Activated T-cell treated with anti-CD3 and anti-CD28 coated beads for 1 hour (primary cell): Measurements from ENCODE around the gene HECW1.

Source experiments
- DNase-seq: peaks from one replicate; pipeline ENCODE4 v3.0.0-alpha.2; 2020; ENCODE audit warnings: low read depth

The HECW1 gene

DNA sequence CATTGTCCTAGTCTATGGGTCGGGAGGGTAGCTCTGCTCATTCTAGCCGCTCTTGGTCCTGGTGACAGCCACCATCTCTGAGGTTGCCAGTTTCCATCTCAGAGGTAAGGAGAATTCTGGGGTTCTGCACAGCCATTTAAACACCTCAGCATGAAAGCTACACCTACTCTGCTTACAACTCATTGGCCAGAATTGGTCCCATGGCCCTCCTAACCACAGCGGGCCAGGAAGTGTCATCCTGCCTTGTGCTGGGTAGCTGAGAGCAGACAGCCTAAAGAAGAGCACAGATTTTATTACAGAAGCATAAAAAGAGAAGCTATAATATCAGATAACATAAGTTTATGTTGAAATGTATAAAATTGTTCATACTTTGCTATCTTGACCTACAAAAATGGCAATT, 152.7 kb downstream of the HECW1 start:
- DNase-seq: no peak

DNA sequence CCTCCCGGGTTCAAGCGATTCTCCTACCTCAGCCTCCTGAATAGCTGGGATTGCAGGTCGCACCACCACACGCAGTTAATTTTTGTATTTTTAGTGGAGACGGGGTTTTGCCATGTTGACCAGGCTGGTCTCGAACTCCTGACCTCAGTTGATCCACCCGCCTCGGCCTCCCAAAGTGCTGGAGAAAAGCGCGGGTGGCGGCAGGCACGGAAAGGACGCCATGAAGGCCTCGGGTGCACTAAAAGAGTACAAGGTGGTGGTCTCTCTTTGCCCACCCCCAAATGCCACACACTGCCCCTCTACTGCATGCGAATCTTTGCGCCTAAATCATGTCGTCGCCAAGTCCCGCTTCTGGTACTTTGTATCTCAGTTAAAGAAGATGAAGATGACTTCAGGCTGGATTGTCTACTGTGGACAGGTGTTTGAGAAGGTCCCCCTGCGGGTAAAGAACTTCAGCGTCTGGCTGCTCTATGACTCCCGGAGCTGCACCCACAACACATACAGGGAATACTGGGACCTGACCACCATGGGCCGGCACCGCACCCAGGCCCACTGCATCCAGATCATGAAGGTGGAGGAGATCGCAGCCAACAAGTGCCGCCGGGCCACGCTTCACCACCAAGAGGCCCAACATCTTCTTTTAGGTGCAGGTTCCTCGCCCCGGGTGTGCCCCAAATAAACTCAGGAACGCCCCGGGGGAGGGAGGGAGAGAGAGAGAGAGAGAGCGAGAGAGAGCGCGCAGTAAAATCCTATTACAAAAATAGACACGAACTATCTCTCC, 161.7 kb downstream of the HECW1 start:
- no peak for DNase-seq

DNA sequence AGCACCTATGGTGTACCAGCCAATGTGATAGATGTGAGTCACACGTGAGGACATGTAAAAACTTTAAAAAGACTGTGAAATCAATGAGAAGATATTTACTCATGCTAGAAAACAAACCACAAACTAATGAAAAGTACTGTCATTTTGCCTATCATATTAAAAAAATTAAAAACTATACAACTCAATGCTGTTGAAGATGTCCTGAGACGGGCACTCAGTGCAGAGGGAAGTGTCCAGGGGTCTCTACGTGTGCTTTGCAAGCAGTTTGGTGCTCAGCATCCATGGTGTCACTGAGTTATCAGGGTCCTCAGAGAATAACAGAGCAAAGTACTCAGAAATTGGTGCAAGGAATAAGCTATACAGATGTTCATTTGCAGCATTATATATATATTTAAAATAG, 162.3 kb downstream of the HECW1 start:
- no peak for DNase-seq

DNA sequence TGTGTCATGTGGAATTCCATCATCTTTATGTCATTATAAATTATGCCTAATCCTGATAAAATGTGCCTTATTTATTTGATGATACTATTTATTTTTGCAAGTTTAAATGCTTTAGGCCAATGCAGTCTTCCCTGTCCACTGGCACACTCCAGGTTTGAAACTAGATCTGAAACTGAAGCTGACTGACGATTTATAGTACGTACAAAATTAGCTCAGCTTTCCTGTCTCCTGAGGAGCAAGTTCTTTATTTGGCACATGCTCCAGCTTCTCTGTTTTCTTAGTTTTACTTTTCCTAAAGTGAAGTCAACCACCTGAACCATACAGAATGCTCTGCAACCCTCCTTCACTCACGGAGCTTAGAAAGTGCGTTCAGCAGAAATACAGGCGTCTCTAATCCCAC, 164.1 kb downstream of the HECW1 start:
- DNase-seq: no peak

DNA sequence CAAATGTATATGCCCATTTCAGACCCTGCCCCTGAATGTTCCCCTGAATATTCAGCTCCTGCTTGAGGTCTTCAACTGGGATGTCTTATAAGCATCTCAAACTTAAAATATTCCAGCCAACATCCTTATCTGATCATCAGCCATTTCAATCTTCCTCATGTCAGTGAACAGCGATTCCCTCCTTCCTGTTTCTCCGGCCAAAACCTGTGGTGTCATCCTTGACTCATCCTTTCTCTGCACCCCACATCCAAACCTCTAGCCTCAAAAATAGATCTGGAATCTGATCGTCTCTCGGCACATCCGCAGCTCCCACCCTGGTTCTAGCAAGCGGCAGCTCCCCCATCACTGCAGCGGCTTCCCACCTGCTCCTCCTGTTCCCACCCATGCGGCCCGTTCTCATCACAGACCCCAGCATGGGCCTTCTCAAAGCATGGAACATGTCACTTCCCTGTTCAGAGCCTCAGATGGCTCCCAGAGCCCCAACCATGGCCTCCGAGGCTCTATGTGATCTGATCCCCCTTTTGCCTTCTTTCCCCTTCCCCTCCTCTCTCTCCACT, 165.7 kb downstream of the HECW1 start:
- no peak for DNase-seq

DNA sequence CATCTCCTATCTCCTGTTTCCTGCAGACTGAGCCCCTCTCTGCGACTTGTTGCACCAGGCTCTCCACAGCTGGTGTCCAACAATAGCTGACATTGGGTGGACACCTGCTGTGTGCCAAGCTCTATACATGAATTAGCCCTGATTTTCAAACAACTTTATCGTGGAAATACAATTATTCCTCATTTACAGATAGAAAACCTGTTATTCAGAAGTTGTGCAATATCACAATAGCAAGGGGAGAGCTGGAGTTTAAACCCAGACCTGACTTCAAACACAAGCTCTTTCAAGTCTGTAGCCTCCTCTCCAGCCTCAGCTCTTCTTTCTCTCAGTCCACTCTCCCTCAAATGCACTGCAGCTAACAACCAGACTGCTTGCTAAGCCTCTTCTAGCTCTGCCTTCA, 168.8 kb downstream of the HECW1 start:
- no peak for DNase-seq

DNA sequence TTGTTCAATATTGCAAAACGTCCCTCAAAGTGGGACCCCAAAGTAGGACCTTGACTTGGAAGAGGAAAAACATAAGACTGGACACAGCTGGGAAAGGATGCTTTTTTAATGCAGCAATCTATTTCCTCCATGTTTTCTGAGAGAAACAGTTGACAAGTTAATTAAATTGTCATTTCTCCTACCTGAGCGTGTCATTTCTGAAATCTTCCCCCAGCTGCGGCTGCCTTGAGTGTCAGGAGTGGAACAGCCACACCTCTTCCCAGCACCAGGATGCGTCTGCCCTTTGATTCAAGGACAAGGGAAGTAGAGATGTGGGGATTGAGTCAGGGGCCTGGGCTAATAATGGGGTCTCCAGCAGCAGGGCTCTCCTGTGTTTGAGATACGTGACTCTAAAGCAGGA, 171.3 kb downstream of the HECW1 start:
- DNase-seq: no peak

DNA sequence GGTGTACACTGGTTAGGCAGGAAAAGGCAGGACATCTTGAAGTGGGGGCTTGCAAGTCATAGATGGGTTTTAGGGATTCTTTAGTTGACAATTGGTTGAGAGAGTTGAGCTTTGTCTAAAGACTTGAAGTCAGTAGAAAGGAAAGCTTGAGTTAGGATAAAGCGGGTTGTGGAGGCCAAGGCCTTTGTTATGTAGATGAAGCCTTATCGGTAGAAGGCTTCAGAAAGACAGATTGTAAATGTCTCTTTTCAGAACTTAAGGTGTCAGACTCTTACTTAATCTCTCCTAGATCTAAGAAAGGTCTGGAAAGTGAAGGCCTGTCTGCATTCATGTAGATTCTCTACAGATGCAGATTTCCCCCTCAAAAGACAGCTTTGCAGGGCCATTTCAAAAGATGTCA, 177.4 kb downstream of the HECW1 start:
- DNase-seq: no peak

DNA sequence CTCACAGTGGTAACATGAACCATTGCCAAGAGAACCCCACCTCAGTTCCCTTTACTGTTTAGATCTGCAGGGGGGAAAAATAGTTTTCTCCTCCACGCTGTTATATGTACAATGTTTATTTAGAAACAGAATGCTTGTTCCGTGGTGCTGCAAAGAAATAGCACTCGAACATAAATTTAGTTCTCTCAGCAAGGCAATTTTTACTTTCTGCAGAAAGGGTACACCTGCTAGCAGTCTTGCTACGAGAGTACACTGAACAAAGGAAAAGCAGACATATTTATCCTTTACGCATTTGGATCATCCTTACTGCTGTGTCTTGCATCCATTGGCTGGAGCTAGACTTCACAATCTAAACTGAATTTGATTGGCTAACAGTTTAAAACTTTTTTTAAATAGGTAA, 178.5 kb downstream of the HECW1 start:
- DNase-seq: no peak

DNA sequence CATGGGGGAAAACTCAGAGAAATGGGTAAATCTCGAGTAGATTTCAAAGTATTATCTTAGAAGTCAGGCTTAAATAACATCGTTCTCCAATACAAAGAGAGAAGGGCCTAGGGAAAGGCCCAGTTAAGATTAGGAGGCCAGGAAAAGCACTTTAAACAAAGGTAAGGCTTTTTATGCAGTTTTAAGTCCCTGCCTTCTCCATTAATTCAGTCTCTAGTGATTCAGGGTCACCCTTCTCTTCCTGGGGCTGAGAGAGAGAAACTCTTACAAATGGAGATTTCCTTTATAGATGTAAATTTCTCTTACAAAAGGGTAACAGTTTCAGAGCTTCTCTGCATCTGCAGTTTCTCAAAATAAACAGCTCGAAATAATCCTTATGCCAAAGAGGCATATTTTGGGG, 179.3 kb downstream of the HECW1 start:
- DNase-seq: no peak

DNA sequence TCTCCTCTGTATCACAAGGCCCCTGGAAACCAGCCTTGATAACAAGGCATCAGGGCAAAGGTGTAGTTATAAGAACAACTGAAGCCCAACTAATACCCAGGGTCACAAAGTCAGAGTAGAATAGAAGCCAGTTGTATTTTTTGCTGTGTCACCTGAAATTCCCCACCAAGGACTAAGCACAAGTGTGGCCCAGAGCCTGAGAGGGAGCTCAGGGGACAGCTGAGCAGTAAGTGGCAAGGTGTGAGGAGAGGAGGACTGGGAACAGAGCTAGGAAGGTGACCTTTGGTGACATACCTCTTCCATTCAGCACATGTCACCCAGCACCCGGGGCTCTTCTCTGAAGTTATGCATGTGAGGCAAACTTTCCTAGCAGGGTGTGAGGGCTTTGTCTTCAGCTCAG, 179.9 kb downstream of the HECW1 start:
- no peak for DNase-seq

DNA sequence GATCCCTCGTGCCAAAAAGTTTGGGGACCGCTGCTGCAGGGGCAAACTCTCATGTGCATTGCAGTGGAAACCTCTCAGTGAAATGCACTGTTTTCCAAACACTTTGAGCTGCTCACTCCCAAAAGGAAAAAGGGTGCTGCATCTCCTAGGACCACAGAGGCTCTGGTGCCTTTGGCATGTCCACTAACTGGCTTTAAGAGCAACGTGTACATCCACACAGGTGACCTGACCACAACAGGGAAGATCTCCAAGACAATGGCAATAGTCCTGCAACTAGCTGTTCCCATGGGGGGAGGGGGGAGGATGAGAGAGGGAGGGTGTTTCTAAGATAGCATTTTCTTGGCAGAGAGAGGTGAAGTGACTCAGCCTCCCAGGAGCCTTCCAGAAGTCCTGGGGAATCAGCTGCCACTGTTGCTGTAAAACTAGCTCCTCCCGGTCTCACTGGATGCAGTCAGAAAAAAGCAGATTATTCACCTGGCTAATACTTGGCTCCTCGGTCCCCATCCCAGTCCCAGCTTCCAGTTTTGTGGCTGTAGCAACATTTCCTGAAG, 181.7 kb downstream of the HECW1 start:
- no peak for DNase-seq

DNA sequence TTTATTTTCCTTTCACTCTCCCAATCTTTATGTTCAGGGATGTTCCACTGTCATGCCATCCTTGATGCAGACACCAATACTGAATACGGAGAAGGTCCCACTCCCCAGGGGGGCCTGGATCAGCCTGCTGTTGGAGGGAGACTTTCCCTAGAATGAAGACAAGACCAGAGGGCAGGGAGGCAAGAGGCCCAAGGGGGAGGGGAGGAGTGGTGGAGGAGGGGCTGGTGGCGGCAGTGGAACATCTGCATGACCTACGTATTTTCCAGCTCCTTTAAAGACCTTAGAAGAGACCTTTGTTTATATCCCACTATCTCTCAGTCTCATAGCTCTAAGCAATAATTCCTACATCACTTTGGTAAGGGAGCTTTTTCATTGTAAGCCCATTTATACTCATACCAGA, 183.0 kb downstream of the HECW1 start:
- no peak for DNase-seq

DNA sequence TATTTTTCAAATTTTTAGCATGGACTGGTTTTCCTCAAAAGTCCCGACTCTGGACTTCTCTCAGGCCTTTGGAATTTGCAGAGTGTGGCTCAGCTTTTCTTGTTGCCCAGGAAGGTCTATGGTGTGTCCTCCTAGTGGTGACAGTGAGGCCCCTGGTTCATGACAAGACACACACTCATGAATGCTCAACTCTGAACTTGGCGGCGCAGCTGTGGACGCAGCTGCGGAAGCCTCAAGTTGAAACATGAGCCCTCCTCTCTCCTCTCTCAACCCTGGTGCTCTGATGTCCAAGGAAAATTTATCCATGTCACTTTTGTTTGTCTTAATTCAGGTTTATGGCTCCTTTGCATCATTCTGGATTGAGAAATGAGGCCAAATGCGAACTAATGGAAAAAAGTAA, 183.9 kb downstream of the HECW1 start:
- no peak for DNase-seq

DNA sequence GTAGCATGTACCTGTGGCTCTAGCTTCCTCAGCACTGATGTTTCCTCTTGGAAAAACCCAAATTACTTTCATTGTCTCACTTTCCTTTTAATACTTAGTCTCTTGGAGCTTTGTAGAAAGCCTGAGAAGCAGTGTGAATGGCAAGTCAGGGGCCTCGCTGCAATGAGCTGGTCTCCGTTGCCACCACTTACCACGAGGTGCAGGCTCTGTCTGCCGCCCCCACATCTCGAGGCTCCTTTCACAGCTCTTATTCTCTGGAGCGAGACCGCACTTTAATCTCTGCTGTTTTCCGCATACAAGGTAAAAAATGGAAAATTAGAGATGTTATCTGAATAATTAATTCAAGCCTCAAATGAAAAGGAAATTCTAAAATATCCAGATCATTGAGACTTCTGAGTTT, 186.2 kb downstream of the HECW1 start:
- no peak for DNase-seq

DNA sequence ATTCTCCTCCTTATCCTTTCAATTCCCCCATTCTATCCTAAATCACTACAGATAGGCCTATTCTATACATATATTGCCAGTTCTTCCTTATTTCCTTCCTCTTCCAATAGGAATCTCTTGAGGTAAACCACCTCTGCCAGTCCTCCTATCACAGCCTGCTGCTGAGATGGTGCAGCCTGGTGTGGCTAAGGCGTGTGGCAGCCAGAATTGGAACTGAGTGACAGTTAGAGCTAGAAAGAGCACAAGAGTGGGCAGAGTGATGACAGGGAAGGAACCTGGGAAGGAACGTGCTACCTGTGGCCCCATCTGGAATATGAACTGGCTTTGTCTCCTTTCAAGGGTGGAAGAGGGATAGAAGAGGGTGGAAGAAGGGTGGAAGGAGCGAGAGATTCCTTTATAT, 187.7 kb downstream of the HECW1 start:
- no peak for DNase-seq

DNA sequence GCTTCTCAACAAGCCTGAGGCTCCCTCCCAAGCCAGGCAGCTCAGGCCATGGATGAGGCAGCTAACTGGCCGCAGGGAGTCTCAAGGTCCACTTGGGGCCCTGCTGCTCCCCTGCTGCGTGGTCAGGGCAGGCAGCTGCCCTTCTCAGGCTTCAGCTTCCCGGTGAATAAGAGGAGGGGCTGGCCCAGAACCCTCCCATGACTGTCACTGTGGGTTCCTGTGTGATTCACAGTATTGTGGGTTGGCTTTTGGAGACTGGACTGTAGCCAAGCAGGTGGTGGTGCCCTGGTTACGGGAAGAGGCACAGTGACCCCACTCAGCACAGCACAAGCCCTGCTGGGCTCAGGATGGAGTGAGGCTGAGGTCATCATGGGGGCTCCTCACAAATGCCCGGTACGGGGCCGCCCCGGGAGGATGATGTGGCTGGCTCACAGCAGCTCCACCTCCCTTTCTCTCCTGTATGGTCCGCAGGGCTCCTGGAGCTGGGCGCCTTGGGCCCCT, 189.8 kb downstream of the HECW1 start:
- no peak for DNase-seq

DNA sequence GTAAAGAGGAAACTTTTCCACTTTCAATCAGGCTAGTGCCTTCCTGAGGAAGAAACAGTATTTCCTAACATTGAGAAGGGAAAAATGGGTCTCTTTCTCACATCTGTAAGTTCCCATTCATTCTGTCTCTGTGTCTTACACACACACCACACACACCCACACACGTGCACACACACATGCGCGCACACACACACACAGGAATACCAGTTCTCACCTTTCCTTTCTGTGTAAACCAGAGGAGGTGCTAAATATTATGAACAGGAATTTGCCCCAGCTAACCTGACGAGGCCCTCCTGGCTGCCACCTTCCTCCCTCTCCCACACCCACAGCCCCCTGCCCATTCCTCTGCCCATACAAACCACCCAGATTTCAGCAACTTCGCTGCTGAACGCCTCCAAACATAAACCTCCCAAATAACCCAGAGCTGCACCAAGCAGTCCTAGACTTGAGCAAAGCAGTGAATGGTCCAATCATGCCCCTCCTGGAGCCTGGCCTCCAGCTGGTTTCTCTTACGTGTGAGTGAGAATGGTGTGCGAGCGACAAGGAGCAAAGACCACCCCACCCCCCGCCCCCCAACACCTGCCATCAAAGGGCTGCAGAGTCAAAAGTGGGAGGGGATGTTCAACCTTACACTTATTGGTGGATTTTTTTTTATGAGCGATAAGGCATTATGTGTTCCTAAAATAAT, 190.5 kb downstream of the HECW1 start:
- no peak for DNase-seq

DNA sequence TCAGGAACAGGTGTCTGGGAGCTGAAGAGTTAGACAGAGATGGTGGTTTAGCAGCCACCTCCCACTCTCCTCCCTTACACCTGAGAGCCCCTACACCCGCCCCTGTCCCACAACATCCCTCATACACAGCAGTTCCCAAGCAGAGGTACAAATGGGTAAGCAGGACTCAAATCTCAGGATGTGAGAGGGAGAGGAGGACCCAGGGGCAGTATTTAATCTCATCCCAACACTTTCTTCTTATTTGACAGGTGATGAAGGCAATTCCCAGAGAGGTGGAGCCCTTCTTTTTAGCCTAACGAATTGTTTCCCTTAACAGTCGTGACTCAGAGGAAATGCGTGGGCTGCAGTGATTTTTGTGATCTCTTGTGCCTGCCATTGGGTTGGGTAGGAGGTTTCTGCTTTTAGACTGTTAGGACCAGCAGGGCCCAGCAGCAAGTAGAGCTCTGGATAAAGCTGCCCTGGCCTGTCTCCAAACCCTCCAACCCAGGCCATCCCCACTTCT, 191.3 kb downstream of the HECW1 start:
- no peak for DNase-seq

DNA sequence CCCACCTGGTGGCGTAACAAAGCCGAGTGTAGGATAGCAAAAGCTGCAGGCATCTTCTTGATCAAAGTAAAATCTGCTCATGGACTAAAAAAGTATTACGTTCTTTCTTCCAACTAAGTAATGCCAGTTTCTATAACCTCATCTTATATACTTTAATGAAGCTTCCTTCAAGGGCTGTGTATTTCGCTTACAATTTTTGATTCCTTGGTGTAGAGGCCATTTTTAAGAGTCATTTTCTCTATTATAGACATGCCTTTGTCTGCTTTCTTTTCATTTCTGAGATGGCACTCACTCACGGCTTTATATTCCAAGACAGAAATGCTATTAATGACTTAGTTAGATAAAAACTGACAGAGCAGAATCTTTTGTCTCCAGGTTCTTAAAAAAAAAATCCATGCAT, 194.0 kb downstream of the HECW1 start:
- no peak for DNase-seq

DNA sequence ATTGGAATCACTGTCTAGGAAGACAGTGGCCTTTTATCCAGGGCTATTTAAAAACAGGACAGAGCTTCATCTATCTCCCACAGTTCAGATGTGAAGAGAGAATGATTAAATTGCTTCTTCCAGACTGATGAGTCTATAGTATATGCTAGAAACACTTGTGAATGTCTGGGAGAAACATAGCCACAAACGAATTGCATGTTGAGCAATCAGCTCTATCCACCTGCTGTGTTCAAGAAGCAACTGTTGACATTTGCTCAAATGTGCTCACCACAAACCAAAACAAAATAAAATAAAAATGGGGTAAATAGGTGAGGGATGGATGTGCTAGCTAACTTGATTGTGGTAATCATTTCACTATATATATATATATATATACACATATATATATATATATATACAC, 195.1 kb downstream of the HECW1 start:
- no peak for DNase-seq

DNA sequence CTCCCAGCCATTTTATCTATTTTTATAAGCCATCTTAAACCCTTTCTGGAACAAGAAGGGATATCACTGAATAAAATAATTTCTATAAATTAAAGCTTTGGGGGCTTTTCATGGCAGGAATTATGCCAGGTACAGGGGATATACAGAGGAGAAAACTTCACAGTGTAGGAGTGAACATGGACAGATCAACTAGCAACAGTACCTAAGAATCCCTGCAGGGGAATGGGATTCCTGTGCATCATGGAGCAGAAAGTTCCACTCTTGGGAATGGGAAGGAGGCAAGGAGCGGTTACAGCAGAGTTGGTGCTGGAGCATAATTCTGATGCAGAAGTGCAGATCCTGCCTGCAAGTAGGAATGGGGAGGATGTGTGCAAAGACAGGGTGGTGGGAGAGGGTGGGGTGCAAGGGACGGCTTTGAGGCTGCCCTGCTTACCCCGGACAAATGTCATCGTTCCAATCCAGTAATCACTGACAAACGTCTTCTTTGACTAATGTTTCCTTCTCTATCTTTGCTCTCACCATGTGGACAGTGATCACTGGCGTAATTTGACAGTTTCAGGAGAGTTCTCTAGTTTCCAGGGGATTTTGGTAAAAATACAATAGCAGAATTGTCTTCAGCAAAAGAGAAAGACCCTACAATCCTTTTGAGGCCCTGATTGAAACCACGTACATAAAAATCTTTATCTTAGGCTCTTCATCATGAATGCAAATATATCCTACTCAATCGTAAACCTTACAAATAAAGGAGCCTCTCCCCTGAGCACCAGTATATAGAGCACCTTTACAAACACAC, 196.7 kb downstream of the HECW1 start:
- no peak for DNase-seq
